ENCODE data around the gene INTS15.

INTS15 gene

DNA sequence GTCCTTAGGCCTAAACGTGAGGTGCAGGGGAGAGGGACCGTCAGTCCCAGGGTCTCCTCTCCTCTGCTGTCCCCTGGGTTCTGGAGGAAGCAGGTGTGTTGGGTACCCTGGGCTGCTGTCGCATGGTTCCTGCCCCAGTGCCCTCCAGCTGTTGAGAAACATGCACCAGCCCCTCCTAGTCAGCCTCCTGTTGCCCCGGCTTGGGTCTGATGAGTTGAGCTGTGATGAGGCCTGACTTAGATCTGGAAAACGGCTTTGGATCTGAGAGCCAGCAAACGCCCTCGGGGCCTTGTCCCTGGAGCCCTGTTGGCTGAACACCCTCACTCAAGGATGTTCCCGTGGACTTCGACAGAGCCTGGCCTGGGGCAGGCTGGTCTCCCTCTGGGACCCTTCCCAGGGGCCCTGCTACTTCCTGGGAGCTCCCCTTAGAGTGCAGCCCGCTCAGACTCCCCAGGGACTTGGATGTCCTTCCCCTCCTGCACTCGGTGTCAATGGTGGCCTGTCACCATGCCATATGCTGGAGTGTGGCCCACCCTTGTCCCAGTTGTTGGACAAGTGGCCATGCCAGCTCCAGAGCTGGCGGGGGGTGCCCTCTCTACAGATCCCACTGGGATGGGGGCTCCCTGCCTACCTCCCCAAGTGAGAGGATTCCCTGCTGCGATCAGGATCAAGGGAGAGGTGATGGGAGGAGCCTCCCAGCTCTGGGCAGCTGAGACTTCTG, 59.6 kb downstream of the INTS15 start:
- H3K27ac ChIP-seq (ENCODE audit: low read depth, low read length) = no peak overlapping the region
- no peak overlapping the region for H3K9ac ChIP-seq (ENCODE audit: low read depth in 1 of 2, low read length in 2 of 2)
- H3K4me3 ChIP-seq (ENCODE audit: low read depth in 1 of 2, low read length in 2 of 2) = no peak overlapping the region
- no peaks in the 10 kb centered on the region for H3K4me1 ChIP-seq (ENCODE audit: control insufficient read depth in 1 of 2, insufficient read depth in 2 of 2, low read length in 2 of 2)
- no peaks in the 10 kb centered on the region for H3K27me3 ChIP-seq (ENCODE audit: control insufficient read depth in 1 of 2, insufficient read depth in 2 of 2, low read length in 2 of 2)
- H3K36me3 ChIP-seq (ENCODE audit: control insufficient read depth in 1 of 2, insufficient read depth in 2 of 2, low read length in 2 of 2) = peaks cover 19 to 71% of the 10 kb centered on the region in 2 donors
- no peaks in the 10 kb centered on the region for H3K9me3 ChIP-seq (ENCODE audit: control insufficient read depth in 1 of 2, low read length in 2 of 2)

DNA sequence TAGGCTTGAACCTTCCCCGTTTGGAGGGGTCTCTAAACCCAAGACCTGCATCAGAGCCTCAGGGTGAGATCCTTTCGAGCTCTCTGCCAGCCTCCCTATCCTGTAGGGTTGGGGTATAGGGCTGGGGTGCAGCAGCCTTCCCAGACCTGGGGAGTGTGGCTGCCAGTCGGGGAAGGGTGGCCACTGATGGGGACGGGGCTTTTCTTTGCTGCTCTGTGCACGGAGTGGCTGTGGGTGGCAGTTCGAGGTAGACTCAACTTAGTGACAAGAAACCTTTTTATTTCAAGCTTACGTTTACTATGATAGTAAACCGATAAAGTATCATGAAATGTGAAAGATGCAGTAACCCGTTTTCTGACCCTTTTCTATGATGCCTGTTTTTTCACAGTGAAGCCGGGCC, 60.3 kb downstream of the INTS15 start:
- H3K9ac ChIP-seq (ENCODE audit: low read depth in 1 of 2, low read length in 2 of 2) = no peak overlapping the region
- H3K27me3 ChIP-seq (ENCODE audit: control insufficient read depth in 1 of 2, insufficient read depth in 2 of 2, low read length in 2 of 2) = no peaks in the 10 kb centered on the region
- no peak overlapping the region for H3K4me3 ChIP-seq (ENCODE audit: low read depth in 1 of 2, low read length in 2 of 2)
- H3K9me3 ChIP-seq (ENCODE audit: control insufficient read depth in 1 of 2, low read length in 2 of 2) = no peaks in the 10 kb centered on the region
- no peak overlapping the region for H3K27ac ChIP-seq (ENCODE audit: low read depth, low read length)
- peaks cover 17 to 67% of the 10 kb centered on the region in 2 donors for H3K36me3 ChIP-seq (ENCODE audit: control insufficient read depth in 1 of 2, insufficient read depth in 2 of 2, low read length in 2 of 2)
- no peaks in the 10 kb centered on the region for H3K4me1 ChIP-seq (ENCODE audit: control insufficient read depth in 1 of 2, insufficient read depth in 2 of 2, low read length in 2 of 2)

DNA sequence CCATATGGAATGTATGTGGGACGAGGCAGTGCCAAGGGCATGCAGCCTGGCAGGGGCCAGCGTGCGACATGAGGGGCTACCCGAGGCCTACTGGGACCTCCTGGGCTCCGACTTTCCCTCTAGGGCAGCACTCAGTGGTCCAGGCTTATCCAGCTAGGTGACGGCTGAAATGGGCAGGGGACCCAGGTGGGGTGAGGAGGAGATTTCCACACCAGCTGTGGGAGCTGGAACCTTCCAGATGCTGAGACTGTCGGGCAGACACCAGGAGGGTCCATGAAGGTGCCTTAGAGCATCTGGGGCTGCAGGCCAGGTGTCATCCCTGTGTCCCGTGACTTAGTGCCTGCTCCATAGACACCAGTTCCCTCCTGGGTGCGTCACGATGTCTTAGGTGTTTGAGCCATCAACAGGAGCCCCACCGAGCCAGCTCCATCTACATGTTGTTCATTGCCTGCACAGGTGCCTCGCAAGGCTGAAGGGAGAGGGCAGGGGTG, 60.7 kb downstream of the INTS15 start:
- Histone ChIP-seq H3K4me1 (ENCODE audit: control insufficient read depth in 1 of 2, insufficient read depth in 2 of 2, low read length in 2 of 2) (no peaks in the 10 kb centered on the region), H3K9me3 (ENCODE audit: control insufficient read depth in 1 of 2, low read length in 2 of 2) (no peaks in the 10 kb centered on the region), H3K27me3 (ENCODE audit: control insufficient read depth in 1 of 2, insufficient read depth in 2 of 2, low read length in 2 of 2) (no peaks in the 10 kb centered on the region), H3K27ac (ENCODE audit: low read depth, low read length) (no peak overlapping the region), H3K4me3 (ENCODE audit: low read depth in 1 of 2, low read length in 2 of 2) (no peak overlapping the region), H3K36me3 (ENCODE audit: control insufficient read depth in 1 of 2, insufficient read depth in 2 of 2, low read length in 2 of 2) (peaks cover 17 to 69% of the 10 kb centered on the region in 2 donors), H3K9ac (ENCODE audit: low read depth in 1 of 2, low read length in 2 of 2) (no peak overlapping the region)

DNA sequence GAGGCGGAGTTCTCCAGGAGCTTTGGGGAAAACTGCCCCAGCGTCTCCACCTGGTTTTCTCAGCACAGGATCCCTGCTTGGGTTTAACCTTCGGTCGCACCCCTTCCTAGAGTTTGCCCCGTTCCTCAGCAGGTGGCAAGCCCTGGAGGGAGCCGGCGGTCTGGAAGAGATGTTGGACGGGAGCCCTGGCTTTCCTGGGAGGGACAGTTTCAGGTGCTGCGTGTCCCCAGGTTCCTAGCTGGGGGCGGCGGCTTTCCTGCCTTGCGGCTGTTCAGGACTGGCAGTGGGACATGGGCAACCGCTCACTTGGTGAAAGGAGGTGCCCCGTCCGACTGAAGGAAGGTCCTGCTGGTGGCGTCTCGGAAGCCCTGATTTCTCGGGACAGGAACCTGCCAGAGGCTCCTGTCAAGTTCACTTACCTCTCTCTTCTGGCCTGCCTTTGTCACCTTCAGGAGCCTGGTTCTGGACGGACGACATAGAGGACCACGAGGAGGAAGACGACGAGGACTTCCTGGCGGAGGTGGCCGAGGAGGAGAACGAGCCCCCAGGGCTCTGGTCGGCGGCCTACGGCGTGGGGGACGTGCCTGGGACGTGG, 62.1 kb downstream of the INTS15 start:
- no peaks in the 10 kb centered on the region for H3K27me3 ChIP-seq (ENCODE audit: control insufficient read depth in 1 of 2, insufficient read depth in 2 of 2, low read length in 2 of 2)
- peaks cover 17 to 58% of the 10 kb centered on the region in 2 donors for H3K36me3 ChIP-seq (ENCODE audit: control insufficient read depth in 1 of 2, insufficient read depth in 2 of 2, low read length in 2 of 2)
- H3K27ac ChIP-seq (ENCODE audit: low read depth, low read length) = no peak overlapping the region
- no peak overlapping the region for H3K9ac ChIP-seq (ENCODE audit: low read depth in 1 of 2, low read length in 2 of 2)
- no peak overlapping the region for H3K4me3 ChIP-seq (ENCODE audit: low read depth in 1 of 2, low read length in 2 of 2)
- no peaks in the 10 kb centered on the region for H3K4me1 ChIP-seq (ENCODE audit: control insufficient read depth in 1 of 2, insufficient read depth in 2 of 2, low read length in 2 of 2)
- H3K9me3 ChIP-seq (ENCODE audit: control insufficient read depth in 1 of 2, low read length in 2 of 2) = no peaks in the 10 kb centered on the region

DNA sequence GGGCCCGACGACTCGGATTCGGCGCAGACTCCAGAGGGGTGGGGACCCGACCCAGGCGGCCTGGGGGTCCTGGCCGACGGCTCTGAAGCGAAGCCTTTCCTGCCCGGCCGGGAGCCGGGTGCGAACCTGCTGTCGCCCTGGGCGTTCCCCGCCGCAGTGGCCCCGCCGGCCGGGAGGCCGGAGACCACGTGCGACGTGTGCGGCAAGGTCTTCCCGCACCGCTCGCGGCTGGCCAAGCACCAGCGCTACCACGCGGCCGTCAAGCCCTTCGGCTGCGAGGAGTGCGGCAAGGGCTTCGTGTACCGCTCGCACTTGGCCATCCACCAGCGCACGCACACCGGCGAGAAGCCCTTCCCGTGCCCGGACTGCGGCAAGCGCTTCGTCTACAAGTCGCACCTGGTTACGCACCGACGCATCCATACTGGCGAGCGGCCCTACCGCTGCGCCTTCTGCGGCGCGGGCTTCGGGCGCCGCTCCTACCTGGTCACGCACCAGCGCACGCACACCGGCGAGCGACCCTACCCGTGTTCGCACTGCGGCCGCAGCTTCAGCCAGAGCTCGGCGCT, 62.7 kb downstream of the INTS15 start:
- Histone ChIP-seq H3K9ac (ENCODE audit: low read depth in 1 of 2, low read length in 2 of 2) (no peak overlapping the region), H3K27me3 (ENCODE audit: control insufficient read depth in 1 of 2, insufficient read depth in 2 of 2, low read length in 2 of 2) (no peaks in the 10 kb centered on the region), H3K4me3 (ENCODE audit: low read depth in 1 of 2, low read length in 2 of 2) (no peak overlapping the region), H3K36me3 (ENCODE audit: control insufficient read depth in 1 of 2, insufficient read depth in 2 of 2, low read length in 2 of 2) (peaks cover 12 to 52% of the 10 kb centered on the region in 2 donors), H3K27ac (ENCODE audit: low read depth, low read length) (no peak overlapping the region), H3K4me1 (ENCODE audit: control insufficient read depth in 1 of 2, insufficient read depth in 2 of 2, low read length in 2 of 2) (no peaks in the 10 kb centered on the region), H3K9me3 (ENCODE audit: control insufficient read depth in 1 of 2, low read length in 2 of 2) (no peaks in the 10 kb centered on the region)

DNA sequence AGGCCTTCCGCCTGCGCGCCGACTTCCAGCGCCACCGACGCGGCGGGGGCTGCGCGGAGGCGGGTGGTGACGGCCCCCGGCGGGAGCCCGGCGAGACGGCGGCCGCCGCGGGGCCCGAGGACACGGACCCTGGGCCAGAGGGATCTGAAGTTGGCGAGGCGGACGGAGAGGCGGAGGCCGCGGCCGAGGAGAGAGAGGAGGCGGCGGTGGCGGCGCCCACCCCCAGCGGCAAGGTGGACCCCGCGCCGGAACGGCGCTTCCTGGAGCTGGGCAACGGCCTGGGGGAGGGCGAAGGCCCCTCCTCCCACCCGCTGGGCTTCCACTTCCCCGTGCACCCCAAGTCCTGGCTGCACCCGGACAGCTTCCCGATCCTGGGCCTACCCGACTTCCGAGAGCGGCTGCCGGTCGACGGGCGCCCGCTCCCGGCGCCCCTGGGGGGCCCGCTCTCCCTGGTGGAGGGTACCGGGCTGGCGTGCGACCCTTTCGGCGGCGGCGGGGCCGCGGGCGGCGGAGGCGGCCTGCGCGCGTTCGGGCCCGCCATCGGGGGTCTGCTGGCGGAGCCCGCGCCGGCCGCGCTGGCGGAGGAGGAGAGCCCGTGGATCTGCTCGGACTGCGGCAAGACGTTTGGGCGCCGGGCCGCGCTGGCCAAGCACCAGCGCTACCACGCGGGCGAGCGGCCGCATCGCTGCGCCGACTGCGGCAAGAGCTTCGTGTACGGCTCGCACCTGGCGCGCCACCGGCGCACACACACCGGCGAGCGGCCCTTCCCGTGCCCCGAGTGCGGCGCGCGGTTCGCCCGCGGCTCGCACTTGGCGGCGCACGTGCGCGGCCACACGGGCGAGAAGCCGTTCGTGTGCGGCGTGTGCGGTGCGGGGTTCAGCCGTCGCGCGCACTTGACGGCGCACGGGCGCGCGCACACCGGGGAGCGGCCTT, 63.5 kb downstream of the INTS15 start:
- H3K9me3 ChIP-seq (ENCODE audit: control insufficient read depth in 1 of 2, low read length in 2 of 2) = no peaks in the 10 kb centered on the region
- peaks cover 12 to 49% of the 10 kb centered on the region in 2 donors for H3K36me3 ChIP-seq (ENCODE audit: control insufficient read depth in 1 of 2, insufficient read depth in 2 of 2, low read length in 2 of 2)
- H3K4me1 ChIP-seq (ENCODE audit: control insufficient read depth in 1 of 2, insufficient read depth in 2 of 2, low read length in 2 of 2) = no peaks in the 10 kb centered on the region
- H3K27me3 ChIP-seq (ENCODE audit: control insufficient read depth in 1 of 2, insufficient read depth in 2 of 2, low read length in 2 of 2) = no peaks in the 10 kb centered on the region
- H3K4me3 ChIP-seq (ENCODE audit: low read depth in 1 of 2, low read length in 2 of 2) = no peak overlapping the region
- H3K27ac ChIP-seq (ENCODE audit: low read depth, low read length) = no peak overlapping the region
- no peak overlapping the region for H3K9ac ChIP-seq (ENCODE audit: low read depth in 1 of 2, low read length in 2 of 2)

DNA sequence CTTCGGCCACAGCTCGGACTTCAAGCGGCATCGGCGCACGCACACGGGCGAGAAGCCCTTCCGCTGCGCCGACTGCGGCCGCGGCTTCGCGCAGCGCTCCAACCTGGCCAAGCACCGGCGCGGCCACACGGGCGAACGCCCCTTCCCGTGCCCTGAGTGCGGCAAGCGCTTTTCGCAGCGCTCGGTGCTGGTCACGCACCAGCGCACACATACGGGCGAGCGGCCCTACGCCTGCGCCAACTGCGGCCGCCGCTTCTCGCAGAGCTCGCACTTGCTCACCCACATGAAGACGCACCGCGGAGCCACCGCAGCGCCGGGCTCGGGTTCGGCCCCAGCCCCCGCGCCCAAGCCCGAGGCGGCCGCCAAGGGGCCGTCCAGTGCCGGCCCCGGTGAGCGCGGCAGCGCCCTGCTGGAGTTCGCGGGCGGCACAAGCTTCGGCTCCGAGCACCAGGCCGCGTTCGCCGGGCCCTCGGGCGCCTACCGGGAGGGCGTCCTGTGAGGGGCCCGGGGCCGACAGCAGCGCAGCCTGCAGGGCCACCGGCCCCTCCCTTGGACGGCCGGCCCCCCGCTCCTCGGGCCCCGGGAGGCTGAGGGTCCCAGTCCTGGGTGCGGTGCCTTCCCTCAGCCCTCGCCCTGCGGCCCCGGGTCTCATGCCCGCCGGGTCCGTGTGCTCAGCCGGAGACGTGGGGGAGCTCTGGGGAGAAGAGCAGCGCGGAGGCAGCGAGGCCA, 64.5 kb downstream of the INTS15 start:
- H3K9ac ChIP-seq (ENCODE audit: low read depth in 1 of 2, low read length in 2 of 2) = no peak overlapping the region
- no peak overlapping the region for H3K27ac ChIP-seq (ENCODE audit: low read depth, low read length)
- H3K4me3 ChIP-seq (ENCODE audit: low read depth in 1 of 2, low read length in 2 of 2) = no peak overlapping the region
- H3K4me1 ChIP-seq (ENCODE audit: control insufficient read depth in 1 of 2, insufficient read depth in 2 of 2, low read length in 2 of 2) = peaks cover 0 to 2% of the 10 kb centered on the region in 2 donors
- H3K36me3 ChIP-seq (ENCODE audit: control insufficient read depth in 1 of 2, insufficient read depth in 2 of 2, low read length in 2 of 2) = peaks cover 12 to 40% of the 10 kb centered on the region in 2 donors
- no peaks in the 10 kb centered on the region for H3K9me3 ChIP-seq (ENCODE audit: control insufficient read depth in 1 of 2, low read length in 2 of 2)
- peaks cover 0 to 8% of the 10 kb centered on the region in 2 donors for H3K27me3 ChIP-seq (ENCODE audit: control insufficient read depth in 1 of 2, insufficient read depth in 2 of 2, low read length in 2 of 2)

DNA sequence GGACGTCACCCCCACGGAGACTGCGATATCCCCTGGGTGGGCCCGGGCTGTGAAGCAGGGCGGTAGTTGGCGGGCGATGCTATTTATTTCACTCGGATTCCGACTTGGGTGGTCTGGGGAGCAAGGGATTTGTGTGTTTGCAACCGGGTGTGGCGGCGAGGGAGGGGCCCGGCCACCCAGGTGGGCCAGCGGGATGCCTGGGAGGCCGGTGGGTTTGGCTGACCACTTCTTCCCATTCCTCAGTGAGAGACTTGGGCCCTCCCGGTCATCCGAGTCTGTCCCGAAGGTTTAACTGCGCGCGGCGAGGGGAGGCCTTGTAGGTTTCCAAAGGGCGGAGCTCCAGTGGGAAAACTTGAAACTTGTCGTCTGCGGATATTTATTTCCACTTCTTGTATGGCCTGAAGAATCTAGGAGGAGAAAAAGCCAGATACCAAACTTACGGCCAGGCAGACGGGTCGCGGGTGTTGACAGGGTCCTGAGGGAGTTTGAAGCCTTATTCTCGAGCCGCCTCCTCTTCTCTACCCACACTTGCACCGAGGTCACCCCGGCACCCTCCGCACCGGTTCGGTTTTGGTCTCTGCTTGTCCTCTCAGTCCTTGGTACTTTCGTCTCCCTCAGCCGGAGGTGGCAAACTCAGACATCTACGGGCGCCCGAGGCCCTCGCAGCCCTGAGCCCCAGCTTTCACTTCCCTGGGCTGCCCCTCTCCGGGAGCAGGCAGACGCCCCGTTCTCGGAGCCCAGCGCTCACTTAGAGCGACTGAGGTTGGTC, 65.2 kb downstream of the INTS15 start:
- H3K27ac ChIP-seq (ENCODE audit: low read depth, low read length) = no peak overlapping the region
- H3K36me3 ChIP-seq (ENCODE audit: control insufficient read depth in 1 of 2, insufficient read depth in 2 of 2, low read length in 2 of 2) = peaks cover 12 to 32% of the 10 kb centered on the region in 2 donors
- peaks cover 0 to 4% of the 10 kb centered on the region in 2 donors for H3K4me1 ChIP-seq (ENCODE audit: control insufficient read depth in 1 of 2, insufficient read depth in 2 of 2, low read length in 2 of 2)
- H3K9ac ChIP-seq (ENCODE audit: low read depth in 1 of 2, low read length in 2 of 2) = no peak overlapping the region
- no peak overlapping the region for H3K4me3 ChIP-seq (ENCODE audit: low read depth in 1 of 2, low read length in 2 of 2)
- H3K27me3 ChIP-seq (ENCODE audit: control insufficient read depth in 1 of 2, insufficient read depth in 2 of 2, low read length in 2 of 2) = peaks cover 0 to 10% of the 10 kb centered on the region in 2 donors
- H3K9me3 ChIP-seq (ENCODE audit: control insufficient read depth in 1 of 2, low read length in 2 of 2) = no peaks in the 10 kb centered on the region

Measured in duodenal mucosa (tissue), 2 donors.